GM21528 (cell line): ENCODE data around the gene MYBPC2.
"Not testable (repeated sequence)": the region's sequence is repeated elsewhere in the genome, so short reads cannot be mapped to it uniquely, and the experiment has no call there.

Experiments used
- ATAC-seq: cut with Tn5 transposase; IDR thresholded peaks from one replicate; pipeline ENCODE4 v1.9.1; 2021; ENCODE audit warnings: mild to moderate bottlenecking, moderate library complexity; ENCODE audit not compliant: unreplicated experiment, low FRiP score

The MYBPC2 gene

GRCh38 chr19:50425581-50425980, 7.1 kb upstream of the MYBPC2 start:
- no peak for ATAC-seq

DNA sequence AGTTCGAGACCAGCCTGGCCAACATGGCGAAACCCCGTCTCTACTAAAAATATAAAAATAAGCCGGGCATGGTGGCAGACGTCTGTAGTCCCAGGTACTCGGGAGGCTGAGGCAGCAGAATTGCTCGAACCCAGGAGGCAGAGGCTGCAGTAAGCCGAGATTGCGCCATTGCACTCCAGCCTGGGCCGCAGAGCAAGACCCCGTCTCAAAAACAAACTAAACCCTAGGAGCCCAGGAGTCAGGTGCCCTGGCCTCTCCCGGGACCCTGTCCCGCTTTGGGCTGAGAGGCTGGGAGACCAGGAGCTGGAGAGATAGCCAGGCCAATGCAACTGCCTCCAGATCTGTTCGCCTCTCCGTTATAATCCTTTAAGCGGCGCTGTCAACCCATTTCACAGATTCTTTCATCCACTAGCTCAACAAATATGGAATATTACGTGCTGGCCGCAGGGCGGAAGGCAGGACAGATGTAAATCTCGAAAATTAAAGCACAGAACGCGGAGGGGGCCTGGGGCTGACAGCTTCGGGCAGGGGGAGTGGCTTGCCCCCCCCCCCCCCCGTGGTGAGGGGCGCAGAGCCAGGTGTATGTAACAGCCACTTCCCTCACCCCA, 5.3 kb upstream of the MYBPC2 start:
- ATAC-seq = no peak

DNA sequence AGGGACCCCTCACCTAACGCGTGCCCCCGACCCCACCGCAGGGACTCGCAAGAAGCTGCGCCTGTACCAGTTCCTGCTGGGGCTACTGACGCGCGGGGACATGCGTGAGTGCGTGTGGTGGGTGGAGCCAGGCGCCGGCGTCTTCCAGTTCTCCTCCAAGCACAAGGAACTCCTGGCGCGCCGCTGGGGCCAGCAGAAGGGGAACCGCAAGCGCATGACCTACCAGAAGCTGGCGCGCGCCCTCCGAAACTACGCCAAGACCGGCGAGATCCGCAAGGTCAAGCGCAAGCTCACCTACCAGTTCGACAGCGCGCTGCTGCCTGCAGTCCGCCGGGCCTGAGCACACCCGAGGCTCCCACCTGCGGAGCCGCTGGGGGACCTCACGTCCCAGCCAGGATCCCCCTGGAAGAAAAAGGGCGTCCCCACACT, 4.7 kb upstream of the MYBPC2 start:
- ATAC-seq = no peak

DNA sequence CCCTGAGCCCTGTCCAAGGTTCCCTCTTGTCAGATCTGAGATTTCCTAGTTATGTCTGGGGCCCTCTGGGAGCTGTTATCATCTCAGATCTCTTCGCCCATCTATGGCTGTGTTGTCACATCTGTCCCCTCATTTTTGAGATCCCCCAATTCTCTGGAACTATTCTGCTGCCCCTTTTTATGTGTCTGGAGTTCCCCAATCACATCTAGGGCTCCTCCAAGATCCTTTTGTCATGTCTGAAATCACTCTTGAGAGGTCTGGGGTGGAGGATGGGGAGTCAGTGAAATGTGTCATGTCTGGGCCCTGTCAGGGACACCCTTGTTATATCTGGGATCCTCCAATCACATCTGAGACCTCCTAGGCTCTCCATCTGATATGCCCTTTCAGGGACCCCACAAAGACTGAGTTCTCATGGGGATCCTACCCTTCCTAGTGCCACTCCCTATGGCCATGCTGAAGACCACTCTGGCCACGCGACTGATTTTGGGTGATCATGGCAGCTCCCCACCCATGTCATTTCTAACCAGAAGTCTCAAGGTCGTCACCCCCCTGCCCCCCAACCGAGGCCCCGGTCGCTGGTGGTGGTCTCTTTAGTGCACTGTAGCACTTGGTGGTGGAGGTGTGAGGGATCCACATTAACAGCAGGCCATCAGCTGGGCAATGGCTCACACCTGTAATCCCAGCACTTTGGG, 3.8 kb upstream of the MYBPC2 start:
- ATAC-seq = no peak

- ATAC-seq = no peak
Measured at GRCh38 chr19:50430888-50431342, 1.8 kb upstream of the MYBPC2 start.

DNA sequence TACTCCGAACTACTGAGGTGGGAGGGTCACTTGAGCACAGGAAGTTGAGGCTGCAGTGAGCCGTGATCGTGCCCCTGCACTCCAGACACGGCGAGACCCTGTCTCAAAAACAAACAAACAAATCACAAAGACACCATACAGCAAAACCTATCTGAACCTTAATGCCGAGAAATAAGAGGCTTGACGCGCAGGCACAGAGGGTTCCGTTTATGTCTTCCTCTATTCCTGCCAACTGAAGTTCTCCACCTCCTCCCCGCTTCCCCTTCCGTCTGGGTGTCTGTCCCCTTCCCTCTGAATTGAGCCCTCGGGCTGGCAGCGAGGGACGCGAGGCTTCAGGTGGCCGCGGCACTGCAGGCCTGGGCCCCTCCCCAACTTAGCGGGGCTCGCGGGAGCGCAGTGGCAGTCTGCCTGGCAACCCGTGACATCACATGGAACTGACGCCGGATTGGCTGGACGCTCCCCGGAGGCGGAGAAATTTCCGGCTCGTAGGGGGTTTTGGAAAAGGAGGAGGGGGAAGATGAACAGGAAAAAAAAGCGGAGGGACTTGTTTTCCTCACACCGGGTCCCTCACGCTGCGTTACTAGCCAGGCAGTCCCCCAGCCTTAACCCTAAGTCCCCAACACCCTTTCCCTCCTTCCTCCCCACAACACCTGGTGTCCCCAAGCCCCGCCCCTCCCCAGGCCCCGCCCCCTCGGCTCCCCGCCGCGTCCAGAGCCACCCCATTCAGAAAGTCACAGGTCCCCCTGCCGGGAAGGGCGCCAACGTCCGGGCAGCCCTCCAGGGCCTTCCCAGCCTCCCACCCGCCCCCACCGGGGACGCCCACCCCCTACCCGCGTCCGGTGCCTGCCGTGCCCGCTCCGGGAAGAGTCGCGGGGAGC, 1.1 kb upstream of the MYBPC2 start:
- ATAC-seq = peak; percentile 65

GRCh38 chr19:50433201-50434180, 799 bp downstream of the MYBPC2 start:
- ATAC-seq = no peak

- ATAC-seq = no peak
Measured at GRCh38 chr19:50434525-50434924, 1.8 kb downstream of the MYBPC2 start.

DNA sequence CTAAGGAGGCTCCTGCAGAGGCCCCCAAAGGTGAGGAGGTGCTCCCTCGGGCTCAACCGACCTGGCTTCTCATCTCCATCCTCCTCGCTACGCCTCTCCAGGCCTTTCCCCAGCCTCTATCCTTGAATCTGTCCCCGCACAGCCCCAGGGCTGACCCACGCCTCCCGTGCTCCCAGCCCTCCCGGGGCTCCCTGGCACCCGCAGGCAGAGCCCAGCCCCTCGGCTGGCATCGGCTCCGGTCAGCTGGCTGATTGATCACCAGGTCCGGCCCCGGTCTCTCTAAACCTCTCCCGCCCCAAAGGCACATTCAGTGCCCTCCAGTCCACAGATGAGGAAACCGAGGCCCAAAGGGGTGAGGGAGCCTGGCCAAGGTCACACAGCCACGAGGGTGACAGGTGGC, 2.5 kb downstream of the MYBPC2 start:
- no peak for ATAC-seq

DNA sequence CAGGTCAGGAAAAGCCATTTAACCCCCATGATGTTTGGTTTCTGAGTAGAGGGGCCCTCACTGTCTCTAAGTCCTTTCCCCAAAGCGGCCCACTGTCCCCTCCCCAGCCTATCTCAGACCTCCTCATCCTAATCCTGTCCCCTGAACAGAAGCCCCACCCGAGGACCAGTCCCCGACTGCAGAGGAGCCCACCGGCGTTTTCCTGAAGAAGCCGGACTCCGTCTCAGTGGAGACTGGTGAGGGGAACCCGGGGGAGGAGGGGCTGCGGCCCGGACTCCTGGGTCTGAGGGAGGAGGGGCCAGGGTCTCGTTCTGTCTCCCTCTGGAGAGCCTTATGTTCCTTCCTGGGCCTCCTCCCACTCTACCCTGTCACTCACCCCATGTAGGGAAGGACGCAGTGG, 2.9 kb downstream of the MYBPC2 start:
- ATAC-seq = no peak

DNA sequence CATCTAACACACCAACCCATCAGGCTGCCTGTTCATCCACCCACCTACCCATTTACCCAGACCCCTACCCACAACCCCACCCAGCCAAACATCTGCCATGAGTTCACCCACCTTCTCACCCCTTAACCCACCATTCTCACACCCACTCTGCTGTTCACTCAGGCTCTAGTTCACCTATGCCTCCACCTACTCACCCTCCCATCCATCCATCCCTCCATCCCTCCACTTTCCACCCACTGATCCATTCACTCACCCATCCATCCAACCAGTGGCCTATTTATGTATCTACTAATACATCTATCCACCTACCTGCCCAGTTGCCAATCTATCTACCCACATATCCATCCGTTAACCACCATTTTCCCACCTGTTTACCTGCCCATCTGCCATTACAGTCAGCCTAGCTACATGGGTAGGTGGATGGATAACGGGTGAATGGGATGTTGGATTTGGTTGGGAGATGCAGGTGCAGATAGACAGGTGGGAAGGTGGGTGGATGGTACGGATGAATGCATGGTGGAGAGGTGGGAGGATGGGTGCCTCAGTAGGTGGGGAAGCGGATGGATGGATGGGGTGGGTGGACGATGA, 5.3 kb downstream of the MYBPC2 start:
- ATAC-seq = no peak

GRCh38 chr19:50439130-50439529, 6.4 kb downstream of the MYBPC2 start:
- ATAC-seq = not testable (repeated sequence)

GRCh38 chr19:50444059-50444458, 11.4 kb downstream of the MYBPC2 start:
- no peak for ATAC-seq

DNA sequence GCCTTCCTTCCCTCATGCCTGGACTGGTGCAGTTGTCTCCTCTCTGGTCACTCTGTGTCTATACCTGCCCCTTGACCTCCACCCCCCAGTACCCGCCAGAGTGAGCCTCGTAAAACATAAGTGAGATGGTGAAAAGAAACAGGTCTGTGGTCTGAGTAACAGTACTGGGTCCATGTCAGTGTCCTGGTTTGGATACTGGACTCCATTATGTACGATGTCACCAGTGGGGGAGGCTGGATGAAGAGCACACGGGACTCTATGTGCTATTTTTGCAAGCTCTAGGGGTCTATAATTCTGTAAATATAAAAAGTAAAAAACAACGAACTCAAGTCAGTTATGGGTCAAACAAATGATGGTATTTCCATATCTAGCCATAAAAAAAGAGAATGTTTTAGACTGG, 14.4 kb downstream of the MYBPC2 start:
- ATAC-seq = no peak

DNA sequence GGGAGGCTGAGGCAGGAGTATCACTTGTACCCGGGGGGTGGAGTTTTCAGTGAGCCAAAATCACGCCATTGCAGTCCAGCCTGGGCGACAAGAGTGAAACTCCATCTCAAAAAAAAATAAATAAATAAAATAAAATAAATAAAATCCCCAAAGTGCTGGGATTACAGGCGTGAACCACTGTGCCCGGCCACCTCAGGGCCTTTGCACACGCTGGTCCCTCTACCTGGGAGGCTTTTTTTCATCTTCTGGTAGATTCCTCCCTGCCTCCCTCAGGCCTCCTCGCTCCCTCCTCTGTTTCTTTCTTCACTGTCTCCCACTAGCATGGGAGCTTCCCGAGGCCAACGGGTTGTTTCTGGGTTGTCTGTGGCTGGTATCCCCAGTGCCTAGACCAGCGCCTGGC, 15.1 kb downstream of the MYBPC2 start:
- no peak for ATAC-seq

DNA sequence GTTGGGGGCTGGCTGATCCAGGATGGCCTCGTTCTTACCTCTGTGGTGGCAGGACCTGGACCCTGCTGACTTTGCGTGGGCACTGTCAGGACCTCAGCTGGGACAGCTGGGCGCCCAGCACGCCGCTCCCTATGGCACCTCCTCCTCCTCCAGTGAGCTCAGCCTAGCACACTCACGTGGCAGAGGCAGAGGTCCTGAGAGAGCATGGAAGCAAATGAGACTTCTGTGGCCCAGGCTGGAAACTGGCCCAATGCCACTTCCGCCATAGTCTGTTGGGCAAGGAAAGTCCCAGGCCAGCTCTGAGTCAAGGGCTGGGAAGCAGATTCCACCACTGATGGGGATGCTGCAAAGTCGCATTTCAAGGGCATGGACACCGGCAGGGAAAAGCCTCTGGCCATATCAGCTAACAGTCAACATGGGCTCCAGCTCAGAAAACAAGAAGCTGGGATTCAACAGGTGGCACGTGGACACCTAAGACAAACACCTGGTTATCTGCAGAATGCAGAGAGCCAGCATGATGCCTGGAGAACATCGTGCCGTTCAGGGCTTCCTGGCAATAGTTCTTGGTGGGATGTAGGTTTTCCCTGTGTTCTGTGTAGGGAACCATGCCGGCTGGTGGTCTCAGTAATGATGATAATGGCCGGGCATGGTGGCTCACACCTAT, 16.7 kb downstream of the MYBPC2 start:
- no peak for ATAC-seq

- ATAC-seq = no peak
Measured at GRCh38 chr19:50450369-50451222, 17.9 kb downstream of the MYBPC2 start.

- no peak for ATAC-seq
Measured at GRCh38 chr19:50451223-50451534, 18.5 kb downstream of the MYBPC2 start.

DNA sequence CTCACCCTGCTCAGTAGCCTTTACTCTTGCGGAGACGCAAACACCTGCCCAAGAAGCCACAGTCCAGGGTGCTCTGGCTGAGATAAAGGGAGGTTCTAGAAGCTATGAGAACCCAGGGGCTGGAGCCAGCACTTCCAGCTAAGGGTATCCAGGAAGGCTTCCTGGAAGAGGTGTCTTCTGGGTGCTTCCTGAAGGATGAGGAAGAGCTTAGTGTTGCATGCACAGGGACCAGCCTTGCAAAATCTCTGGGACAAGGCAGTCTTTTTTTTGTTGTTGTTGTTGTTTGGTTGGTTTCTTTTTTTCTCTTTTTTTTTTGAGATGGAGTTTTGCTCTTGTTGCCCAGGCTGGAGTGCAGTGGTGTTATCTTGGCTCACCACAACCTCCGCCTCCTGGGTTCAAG, 20.6 kb downstream of the MYBPC2 start:
- ATAC-seq = no peak
